ENCODE measurements around the gene SCAPER. TPM values are rescaled to one million over a fixed set of nuclear protein-coding genes. Genes with fewer than 3 reads are reported as not detected.
"Not testable (repeated sequence)": the region's sequence is repeated elsewhere in the genome, so short reads cannot be mapped to it uniquely, and the experiment has no call there.

SCAPER gene
- total RNA-seq, 1 experiment from 2014 or later = 6.3 TPM

DNA sequence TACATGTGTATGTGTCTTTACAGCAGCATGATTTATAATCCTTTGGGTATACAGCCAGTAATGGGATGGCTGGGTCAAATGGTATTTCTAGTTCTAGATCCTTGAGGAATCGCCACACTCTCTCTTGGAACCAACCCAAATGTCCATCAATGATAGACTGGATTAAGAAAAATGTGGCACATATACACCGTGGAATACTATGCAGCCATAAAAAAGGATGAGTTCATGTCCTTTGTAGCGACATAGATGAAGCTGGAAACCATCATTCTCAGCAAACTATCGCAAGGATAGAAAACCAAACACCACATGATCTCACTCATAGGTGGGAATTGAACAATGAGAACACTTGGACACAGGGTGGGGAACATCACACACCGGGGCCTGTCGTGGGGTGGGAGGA lies 403.0 kb downstream of the SCAPER start:
- H4K20me1 ChIP-seq (ENCODE audit: insufficient read depth, low read depth, low read length); H3K36me3 ChIP-seq (ENCODE audit: insufficient read depth, low read length); H3K9me3 ChIP-seq (ENCODE audit: low read length); H3K4me2 ChIP-seq (ENCODE audit: low read depth, low read length, poor library complexity, severe bottlenecking); H2AFZ ChIP-seq (ENCODE audit: low read length); H3K4me1 ChIP-seq (ENCODE audit: low read length); H3K4me3 ChIP-seq (ENCODE audit: low read length); H3K9ac ChIP-seq (ENCODE audit: low read length); DNase-seq; H3K27ac ChIP-seq (ENCODE audit: low read length); H3K27me3 ChIP-seq (ENCODE audit: low read length); H3K9me2 ChIP-seq (replicated peaks; ENCODE audit: insufficient read depth, low read length); H3K79me2 ChIP-seq (ENCODE audit: low read length): not testable (repeated sequence)

DNA sequence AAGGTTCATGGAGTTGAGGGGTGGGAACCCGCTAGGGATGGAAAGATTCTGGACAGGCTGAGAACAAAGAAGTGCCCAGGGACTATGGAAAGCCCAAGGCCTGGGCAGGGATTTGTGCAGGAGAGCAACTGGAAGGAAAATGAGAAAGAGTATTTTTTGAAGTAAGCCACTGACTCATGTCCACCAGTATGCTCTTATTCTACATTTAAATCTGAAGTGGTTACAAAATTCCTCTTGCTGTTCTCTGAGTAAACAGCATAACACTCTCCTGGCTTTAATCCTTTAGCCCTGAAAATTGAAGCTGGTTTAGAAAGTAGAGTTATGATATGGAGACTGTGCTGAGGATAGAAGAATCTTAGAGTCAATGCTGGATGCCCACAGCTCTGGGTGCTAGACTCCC lies 403.4 kb downstream of the SCAPER start:
- H3K9me3 ChIP-seq (ENCODE audit: low read length) = no peaks in the 10 kb centered on the region
- H2AFZ ChIP-seq (ENCODE audit: low read length) = no peak overlapping the region
- no peak overlapping the region for H3K4me2 ChIP-seq (ENCODE audit: low read depth, low read length, poor library complexity, severe bottlenecking)
- no peaks in the 10 kb centered on the region for H3K9me2 ChIP-seq (replicated peaks; ENCODE audit: insufficient read depth, low read length)
- H3K27me3 ChIP-seq (ENCODE audit: low read length) = no peaks in the 10 kb centered on the region
- no peak for DNase-seq
- H3K27ac ChIP-seq (ENCODE audit: low read length) = no peak overlapping the region
- H3K79me2 ChIP-seq (ENCODE audit: low read length) = no peaks in the 10 kb centered on the region
- no peaks in the 10 kb centered on the region for H3K4me1 ChIP-seq (ENCODE audit: low read length)
- no peak overlapping the region for H3K4me3 ChIP-seq (ENCODE audit: low read length)
- no peak overlapping the region for H3K9ac ChIP-seq (ENCODE audit: low read length)
- no peaks in the 10 kb centered on the region for H3K36me3 ChIP-seq (ENCODE audit: insufficient read depth, low read length)
- no peaks in the 10 kb centered on the region for H4K20me1 ChIP-seq (ENCODE audit: insufficient read depth, low read depth, low read length)

DNA sequence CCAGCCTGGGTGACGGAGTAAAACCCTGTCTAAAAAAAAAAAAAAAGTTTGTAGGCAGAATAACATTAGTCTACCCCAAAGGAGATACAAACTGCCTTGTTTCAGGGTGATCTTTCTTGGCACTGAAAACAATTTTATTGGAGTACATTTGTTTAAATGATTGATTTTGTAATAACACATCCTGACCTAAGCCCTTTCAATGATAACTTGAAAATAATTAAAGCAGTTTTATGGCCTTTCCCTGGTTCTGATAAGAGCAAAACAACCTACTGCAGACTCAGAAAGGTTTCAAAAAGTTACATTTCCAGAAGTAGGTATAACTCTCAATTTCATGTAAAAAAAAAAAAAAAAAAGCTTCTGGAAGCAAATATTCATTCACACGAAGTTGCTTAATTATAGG lies 404.1 kb downstream of the SCAPER start:
- DNase-seq = no peak
- Histone ChIP-seq H3K4me2 (ENCODE audit: low read depth, low read length, poor library complexity, severe bottlenecking) (no peak overlapping the region), H3K27me3 (ENCODE audit: low read length) (no peaks in the 10 kb centered on the region), H2AFZ (ENCODE audit: low read length) (no peak overlapping the region), H3K9me3 (ENCODE audit: low read length) (no peaks in the 10 kb centered on the region), H3K4me3 (ENCODE audit: low read length) (no peak overlapping the region), H3K79me2 (ENCODE audit: low read length) (no peaks in the 10 kb centered on the region), H3K4me1 (ENCODE audit: low read length) (no peaks in the 10 kb centered on the region), H3K9ac (ENCODE audit: low read length) (no peak overlapping the region), H3K27ac (ENCODE audit: low read length) (no peak overlapping the region), H3K36me3 (ENCODE audit: insufficient read depth, low read length) (no peaks in the 10 kb centered on the region), H3K9me2 (replicated peaks; ENCODE audit: insufficient read depth, low read length) (no peaks in the 10 kb centered on the region), H4K20me1 (ENCODE audit: insufficient read depth, low read depth, low read length) (no peaks in the 10 kb centered on the region)

DNA sequence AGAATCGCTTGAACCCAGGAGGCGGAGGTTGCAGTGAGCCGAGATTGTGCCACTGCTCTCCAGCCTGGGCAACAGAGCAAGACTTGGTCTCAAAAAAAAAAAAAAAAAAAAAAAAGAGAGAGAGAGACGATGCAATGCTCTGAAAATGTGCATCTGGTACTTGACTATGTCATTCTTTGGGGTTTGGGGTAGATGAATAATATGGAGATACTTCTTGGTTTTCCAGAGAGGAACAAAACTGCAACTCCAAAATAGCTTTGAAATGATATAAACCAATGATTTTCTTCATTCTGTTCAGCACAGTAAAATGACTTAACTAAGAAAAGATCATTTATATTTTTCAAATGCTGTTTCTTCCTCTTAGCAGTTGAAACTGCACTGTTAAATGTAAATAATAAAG lies 409.7 kb downstream of the SCAPER start:
- H3K4me1 ChIP-seq (ENCODE audit: low read length) = no peaks in the 10 kb centered on the region
- H3K36me3 ChIP-seq (ENCODE audit: insufficient read depth, low read length) = no peaks in the 10 kb centered on the region
- DNase-seq = no peak
- no peak overlapping the region for H3K4me2 ChIP-seq (ENCODE audit: low read depth, low read length, poor library complexity, severe bottlenecking)
- H3K9me3 ChIP-seq (ENCODE audit: low read length) = no peaks in the 10 kb centered on the region
- H2AFZ ChIP-seq (ENCODE audit: low read length) = no peak overlapping the region
- no peaks in the 10 kb centered on the region for H3K27me3 ChIP-seq (ENCODE audit: low read length)
- no peaks in the 10 kb centered on the region for H3K79me2 ChIP-seq (ENCODE audit: low read length)
- no peak overlapping the region for H3K27ac ChIP-seq (ENCODE audit: low read length)
- H3K4me3 ChIP-seq (ENCODE audit: low read length) = no peak overlapping the region
- H3K9ac ChIP-seq (ENCODE audit: low read length) = no peak overlapping the region
- H4K20me1 ChIP-seq (ENCODE audit: insufficient read depth, low read depth, low read length) = no peaks in the 10 kb centered on the region
- no peaks in the 10 kb centered on the region for H3K9me2 ChIP-seq (replicated peaks; ENCODE audit: insufficient read depth, low read length)

DNA sequence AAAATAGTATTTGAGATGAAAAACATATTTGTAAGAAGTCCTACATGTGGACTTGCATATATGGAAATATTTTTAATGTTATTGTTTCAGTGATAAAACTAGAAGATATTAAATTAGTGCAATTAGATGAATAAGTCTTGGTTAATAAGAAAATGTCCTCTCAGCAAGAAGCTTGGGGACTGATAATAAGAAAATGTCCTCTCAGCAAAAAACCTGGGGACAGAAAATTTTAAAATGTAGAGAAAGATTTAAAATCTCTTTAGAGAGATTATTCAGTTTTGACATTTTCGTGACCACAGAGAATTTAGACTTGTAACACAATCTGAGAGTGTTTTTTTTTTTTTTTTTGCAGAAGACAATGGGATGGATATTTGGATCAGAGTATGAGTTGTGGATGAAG lies 412.6 kb downstream of the SCAPER start:
- H2AFZ ChIP-seq (ENCODE audit: low read length) = no peak overlapping the region
- DNase-seq = no peak
- H3K4me2 ChIP-seq (ENCODE audit: low read depth, low read length, poor library complexity, severe bottlenecking) = no peak overlapping the region
- no peaks in the 10 kb centered on the region for H3K4me1 ChIP-seq (ENCODE audit: low read length)
- no peak overlapping the region for H3K9ac ChIP-seq (ENCODE audit: low read length)
- H4K20me1 ChIP-seq (ENCODE audit: insufficient read depth, low read depth, low read length) = no peaks in the 10 kb centered on the region
- H3K27me3 ChIP-seq (ENCODE audit: low read length) = no peaks in the 10 kb centered on the region
- H3K79me2 ChIP-seq (ENCODE audit: low read length) = no peaks in the 10 kb centered on the region
- no peaks in the 10 kb centered on the region for H3K36me3 ChIP-seq (ENCODE audit: insufficient read depth, low read length)
- H3K9me3 ChIP-seq (ENCODE audit: low read length) = no peaks in the 10 kb centered on the region
- H3K9me2 ChIP-seq (replicated peaks; ENCODE audit: insufficient read depth, low read length) = no peaks in the 10 kb centered on the region
- no peak overlapping the region for H3K27ac ChIP-seq (ENCODE audit: low read length)
- no peak overlapping the region for H3K4me3 ChIP-seq (ENCODE audit: low read length)

DNA sequence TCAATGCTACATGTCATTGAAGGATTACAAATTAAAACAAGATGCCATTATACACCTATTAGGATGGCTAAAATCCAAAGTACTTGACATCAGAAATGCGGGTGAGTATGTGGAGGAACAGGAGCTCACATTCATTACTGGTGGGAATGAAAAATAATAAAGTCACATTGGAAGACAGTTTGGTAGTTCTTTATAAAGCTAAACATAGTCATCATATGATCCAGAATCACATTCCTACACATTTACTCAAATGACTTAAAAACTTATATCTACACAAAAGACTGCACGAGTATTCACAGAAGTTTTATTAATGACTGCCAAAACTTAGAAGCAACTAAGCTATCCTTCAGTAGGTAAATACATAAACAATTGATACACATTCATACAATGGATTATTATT lies 421.4 kb downstream of the SCAPER start:
- Histone ChIP-seq H3K9ac (ENCODE audit: low read length) (no peak overlapping the region), H3K4me2 (ENCODE audit: low read depth, low read length, poor library complexity, severe bottlenecking) (no peak overlapping the region), H3K36me3 (ENCODE audit: insufficient read depth, low read length) (no peaks in the 10 kb centered on the region), H3K9me2 (replicated peaks; ENCODE audit: insufficient read depth, low read length) (no peaks in the 10 kb centered on the region), H3K9me3 (ENCODE audit: low read length) (no peaks in the 10 kb centered on the region), H3K4me3 (ENCODE audit: low read length) (no peak overlapping the region), H3K27me3 (ENCODE audit: low read length) (no peaks in the 10 kb centered on the region), H3K4me1 (ENCODE audit: low read length) (no peaks in the 10 kb centered on the region), H3K79me2 (ENCODE audit: low read length) (no peaks in the 10 kb centered on the region), H3K27ac (ENCODE audit: low read length) (no peak overlapping the region), H4K20me1 (ENCODE audit: insufficient read depth, low read depth, low read length) (no peaks in the 10 kb centered on the region), H2AFZ (ENCODE audit: low read length) (no peak overlapping the region)
- no peak for DNase-seq

DNA sequence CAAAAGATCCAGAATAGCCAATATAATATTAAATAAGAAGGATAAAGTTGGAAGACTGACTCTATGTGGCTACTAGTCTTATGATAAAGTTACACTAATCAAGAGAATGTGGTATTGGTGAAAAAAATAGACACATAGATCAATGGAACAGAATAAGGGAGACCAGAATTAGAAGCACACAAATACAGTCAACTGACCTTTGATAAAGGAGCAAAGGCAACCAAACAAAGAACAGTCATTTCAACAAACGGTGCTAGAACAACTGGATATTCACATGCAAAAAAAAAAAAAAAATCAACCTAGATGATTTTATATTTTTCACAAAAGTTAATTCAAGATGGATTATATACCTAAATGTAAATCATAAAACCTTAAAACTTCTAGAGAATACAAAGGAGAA lies 422.1 kb downstream of the SCAPER start:
- Histone ChIP-seq H3K4me3 (ENCODE audit: low read length) (no peak overlapping the region), H3K4me2 (ENCODE audit: low read depth, low read length, poor library complexity, severe bottlenecking) (no peak overlapping the region), H3K79me2 (ENCODE audit: low read length) (no peaks in the 10 kb centered on the region), H3K27me3 (ENCODE audit: low read length) (no peaks in the 10 kb centered on the region), H3K9me3 (ENCODE audit: low read length) (no peaks in the 10 kb centered on the region), H3K36me3 (ENCODE audit: insufficient read depth, low read length) (no peaks in the 10 kb centered on the region), H3K9me2 (replicated peaks; ENCODE audit: insufficient read depth, low read length) (no peaks in the 10 kb centered on the region), H2AFZ (ENCODE audit: low read length) (no peak overlapping the region), H3K27ac (ENCODE audit: low read length) (no peak overlapping the region), H4K20me1 (ENCODE audit: insufficient read depth, low read depth, low read length) (no peaks in the 10 kb centered on the region), H3K9ac (ENCODE audit: low read length) (no peak overlapping the region), H3K4me1 (ENCODE audit: low read length) (no peaks in the 10 kb centered on the region)
- no peak for DNase-seq

DNA sequence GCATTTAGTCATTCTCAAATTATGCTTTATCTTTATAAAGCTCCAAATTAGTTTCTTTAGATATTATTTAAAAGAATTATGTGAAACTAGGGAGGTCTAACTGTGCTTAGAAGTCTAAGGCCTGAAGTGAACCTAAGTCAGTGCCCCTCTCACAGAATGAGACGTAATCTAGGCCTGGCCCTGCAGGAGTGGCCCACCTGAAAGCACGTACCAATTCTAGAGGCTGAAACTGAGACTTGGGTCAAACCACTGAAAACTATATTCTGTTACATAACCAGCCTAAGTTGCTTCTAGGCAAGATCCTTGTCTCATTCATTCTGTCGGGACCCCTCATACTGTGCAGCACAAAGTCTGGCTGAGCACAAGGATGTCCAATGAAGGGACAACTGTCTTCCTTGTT lies 424.9 kb downstream of the SCAPER start:
- Histone ChIP-seq H3K9me3 (ENCODE audit: low read length) (no peaks in the 10 kb centered on the region), H2AFZ (ENCODE audit: low read length) (no peak overlapping the region), H3K27me3 (ENCODE audit: low read length) (no peaks in the 10 kb centered on the region), H3K79me2 (ENCODE audit: low read length) (no peaks in the 10 kb centered on the region), H3K9me2 (replicated peaks; ENCODE audit: insufficient read depth, low read length) (no peaks in the 10 kb centered on the region), H3K9ac (ENCODE audit: low read length) (no peak overlapping the region), H3K4me1 (ENCODE audit: low read length) (no peaks in the 10 kb centered on the region), H3K36me3 (ENCODE audit: insufficient read depth, low read length) (no peaks in the 10 kb centered on the region), H4K20me1 (ENCODE audit: insufficient read depth, low read depth, low read length) (no peaks in the 10 kb centered on the region), H3K4me2 (ENCODE audit: low read depth, low read length, poor library complexity, severe bottlenecking) (no peak overlapping the region), H3K4me3 (ENCODE audit: low read length) (no peak overlapping the region), H3K27ac (ENCODE audit: low read length) (no peak overlapping the region)
- no peak for DNase-seq

DNA sequence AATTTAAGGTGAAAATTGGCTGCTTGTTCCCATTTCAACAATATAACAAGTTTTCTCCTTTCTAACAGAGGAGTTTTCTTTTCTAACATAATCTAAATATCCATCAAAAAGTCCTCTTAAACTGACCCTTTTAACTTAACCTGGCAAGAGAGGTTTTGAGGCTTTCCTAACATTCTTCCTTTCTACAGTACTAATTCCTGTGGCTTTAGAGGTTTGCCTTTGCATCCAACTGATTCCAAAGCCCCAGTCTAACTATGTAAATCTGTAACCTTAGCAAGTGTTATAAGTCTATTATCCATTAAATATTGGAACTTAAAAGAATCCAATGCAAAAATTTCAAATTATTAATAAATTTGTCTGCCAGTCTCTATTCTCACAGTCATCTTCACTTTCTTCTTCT lies 434.4 kb downstream of the SCAPER start:
- no peak overlapping the region for H3K4me2 ChIP-seq (ENCODE audit: low read depth, low read length, poor library complexity, severe bottlenecking)
- H3K79me2 ChIP-seq (ENCODE audit: low read length) = no peaks in the 10 kb centered on the region
- H3K4me3 ChIP-seq (ENCODE audit: low read length) = no peak overlapping the region
- no peaks in the 10 kb centered on the region for H3K9me3 ChIP-seq (ENCODE audit: low read length)
- no peak overlapping the region for H3K9ac ChIP-seq (ENCODE audit: low read length)
- no peaks in the 10 kb centered on the region for H3K9me2 ChIP-seq (replicated peaks; ENCODE audit: insufficient read depth, low read length)
- no peaks in the 10 kb centered on the region for H4K20me1 ChIP-seq (ENCODE audit: insufficient read depth, low read depth, low read length)
- no peaks in the 10 kb centered on the region for H3K36me3 ChIP-seq (ENCODE audit: insufficient read depth, low read length)
- no peaks in the 10 kb centered on the region for H3K4me1 ChIP-seq (ENCODE audit: low read length)
- no peak for DNase-seq
- H3K27ac ChIP-seq (ENCODE audit: low read length) = no peak overlapping the region
- H2AFZ ChIP-seq (ENCODE audit: low read length) = no peak overlapping the region
- H3K27me3 ChIP-seq (ENCODE audit: low read length) = no peaks in the 10 kb centered on the region
